NCI-H187 (cell line): ENCODE results near the gene PXDN.
A peak's percentile ranks its signal among the peaks of the same experiment; 100 is the strongest.
"Not testable (repeated sequence)": the region's sequence is repeated elsewhere in the genome, so short reads cannot be mapped to it uniquely, and the experiment has no call there.

Source experiments
- DNase-seq, 2 experiments: peaks; one replicate each; lab custom pipeline; 2025; lab: John Stamatoyannopoulos, UW

Gene PXDN

GRCh38 chr2:1722692-1723091 lies 21.6 kb downstream of the PXDN start:
- no peak for DNase-seq

- no peak for DNase-seq
Measured at GRCh38 chr2:1721706-1722646, 22.3 kb downstream of the PXDN start.

- DNase-seq, result no peak
Measured at GRCh38 chr2:1718339-1719220, 25.7 kb downstream of the PXDN start.

GRCh38 chr2:1717113-1717512 lies 27.2 kb downstream of the PXDN start:
- no peak for DNase-seq

- DNase-seq, result no peak
Measured at GRCh38 chr2:1716441-1716840, 27.9 kb downstream of the PXDN start.

GRCh38 chr2:1716014-1716305 lies 28.4 kb downstream of the PXDN start:
- DNase-seq, result not testable (repeated sequence)

GRCh38 chr2:1715184-1716013 lies 28.9 kb downstream of the PXDN start:
- DNase-seq, result no peak

GRCh38 chr2:1714291-1715064 lies 29.8 kb downstream of the PXDN start:
- DNase-seq, result no peak

GRCh38 chr2:1713839-1714236 lies 30.5 kb downstream of the PXDN start:
- DNase-seq, result no peak

GRCh38 chr2:1713142-1713838 lies 31.0 kb downstream of the PXDN start:
- no peak for DNase-seq

- DNase-seq, result no peak
Measured at GRCh38 chr2:1709946-1710560, 34.3 kb downstream of the PXDN start.

- DNase-seq, result no peak
Measured at GRCh38 chr2:1709335-1709605, 35.0 kb downstream of the PXDN start.

GRCh38 chr2:1708476-1709334 lies 35.6 kb downstream of the PXDN start:
- DNase-seq, result no peak

- peak; percentile 67 for DNase-seq
Measured at GRCh38 chr2:1707771-1708418, 36.4 kb downstream of the PXDN start.

GRCh38 chr2:1706089-1706841 lies 38.0 kb downstream of the PXDN start:
- DNase-seq, result not testable (repeated sequence)

- no peak for DNase-seq
Measured at GRCh38 chr2:1705557-1706076, 38.7 kb downstream of the PXDN start.

- DNase-seq, result no peak
Measured at GRCh38 chr2:1704631-1705556, 39.4 kb downstream of the PXDN start.
